NCI-H2107 (cell line): ENCODE measurements around the gene GPC2.

Source experiments
- DNase-seq: peaks from one replicate; lab custom pipeline; 2025; lab: John Stamatoyannopoulos, UW

GPC2 gene

DNA sequence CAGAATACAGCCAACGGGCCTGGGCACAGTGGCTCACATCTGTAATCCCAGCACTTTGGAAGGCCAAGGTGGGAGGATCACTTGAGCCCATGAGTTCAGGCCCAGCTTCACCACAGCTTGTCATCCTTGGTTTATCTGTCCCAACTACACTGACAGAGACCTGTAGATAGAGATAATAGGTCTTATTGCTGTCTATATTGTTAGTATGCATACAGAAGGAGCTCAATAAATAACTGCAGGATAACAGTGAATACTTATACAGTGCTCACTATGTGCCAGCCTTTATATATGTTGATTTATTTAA is 56.5 kb downstream of the GPC2 start:
- no peak for DNase-seq

DNA sequence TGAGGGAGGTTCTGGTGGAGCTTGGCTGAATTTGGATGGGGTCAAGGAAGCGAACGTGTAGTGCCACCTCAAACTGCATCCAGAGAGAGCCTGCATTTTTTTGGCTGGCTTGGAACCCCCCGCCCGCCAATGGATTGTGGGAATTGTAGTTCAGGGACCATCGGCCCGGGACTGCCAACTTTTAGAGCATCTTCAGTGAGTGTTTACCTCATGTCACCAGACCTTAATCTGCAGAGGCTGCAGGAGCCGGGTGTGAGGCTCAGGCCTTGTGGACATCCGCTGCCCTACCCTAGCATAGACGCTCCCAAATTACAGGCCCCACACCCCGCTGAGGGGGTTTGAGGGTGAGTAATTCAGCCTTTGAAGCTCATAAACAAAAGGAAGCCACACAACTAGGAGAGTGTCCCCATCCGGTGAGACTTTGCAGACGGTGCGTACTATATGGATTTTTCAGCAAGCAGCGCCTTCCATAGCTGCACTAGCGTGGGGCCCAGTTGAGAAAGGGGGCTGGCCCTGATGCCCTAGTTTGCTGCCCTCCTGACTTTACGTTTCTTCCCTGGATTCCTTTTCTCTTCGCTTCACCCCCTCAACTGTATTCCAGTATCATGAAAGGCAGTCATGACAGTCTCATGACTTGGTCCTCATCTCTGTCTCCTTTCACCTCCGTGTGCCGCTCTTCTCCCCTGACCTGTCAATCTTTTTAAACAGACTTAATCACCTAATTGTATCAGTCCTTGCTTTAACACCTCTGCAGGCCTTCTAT is 57.0 kb downstream of the GPC2 start:
- peak; percentile 31 for DNase-seq
